ENCODE measurements around the gene CD300A.
"Not testable (repeated sequence)": the region's sequence is repeated elsewhere in the genome, so short reads cannot be mapped to it uniquely, and the experiment has no call there.

The CD300A gene

DNA sequence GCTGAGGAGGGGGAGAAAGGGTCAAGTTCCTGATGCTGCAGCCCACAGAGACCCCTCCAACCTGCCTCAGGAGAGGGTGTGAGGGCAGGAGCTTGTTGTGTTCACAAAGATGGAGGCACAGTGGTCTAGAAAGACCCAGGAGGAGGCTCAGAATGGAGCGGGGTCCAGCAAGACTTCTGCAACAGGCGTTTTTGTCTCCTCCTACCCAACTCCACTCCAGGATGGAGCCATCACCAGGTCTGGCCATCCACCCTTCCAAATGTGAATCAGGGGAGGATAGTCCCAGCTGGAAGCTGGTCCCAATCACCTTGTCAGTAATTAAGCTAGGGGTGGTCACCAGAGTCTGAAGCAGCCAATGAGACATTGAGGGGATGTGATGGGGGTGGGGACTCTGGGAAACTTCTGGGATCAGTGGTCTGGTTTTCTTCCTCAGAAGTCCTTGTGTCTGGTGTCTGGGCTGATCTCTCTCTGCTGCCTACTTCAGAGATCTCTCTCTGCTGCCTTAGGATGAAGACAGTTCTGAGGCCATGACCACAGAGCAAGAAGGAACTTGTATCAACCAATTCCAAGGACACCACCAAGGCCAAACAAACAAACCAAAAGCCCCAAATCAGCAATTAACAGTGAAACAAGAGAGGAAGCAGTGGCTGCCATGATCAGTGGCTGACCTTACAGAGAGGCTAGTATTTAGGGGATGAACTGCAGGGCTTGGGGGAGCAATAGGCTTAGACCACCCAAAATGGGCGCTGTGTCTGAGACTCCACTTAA lies 50.3 kb downstream of the CD300A start:
- DNase-seq (ENCODE audit: low read depth in 3 of 3, low spot score in 1 of 3), result no peak

DNA sequence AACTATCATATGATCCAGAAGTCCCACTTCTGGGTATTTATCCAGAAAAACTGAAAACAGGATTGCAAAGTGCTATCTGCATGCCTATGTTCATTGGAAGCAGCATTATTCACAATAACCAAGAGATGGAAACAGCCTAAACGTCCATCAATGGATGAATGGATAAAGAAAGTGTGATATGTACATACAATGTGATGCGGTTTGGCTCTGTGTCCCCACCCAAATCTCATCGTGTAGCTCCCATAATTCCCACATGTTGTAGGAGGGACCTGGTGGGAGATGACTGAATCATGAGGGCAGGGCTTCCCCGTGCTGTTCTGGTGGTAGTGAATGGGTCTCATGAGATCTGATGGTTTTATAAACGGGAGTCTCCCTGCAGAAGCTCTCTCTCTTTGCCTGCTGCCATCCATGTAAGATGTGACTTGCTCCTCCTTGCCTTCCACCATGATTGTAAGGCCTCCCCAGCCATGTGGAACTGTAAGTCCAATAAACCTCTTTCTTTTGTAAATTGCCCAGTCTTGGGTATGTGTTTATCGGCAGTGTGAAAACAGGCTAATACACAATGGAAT lies 52.1 kb downstream of the CD300A start:
- DNase-seq (ENCODE audit: low read depth in 3 of 3, low spot score in 1 of 3), result not testable (repeated sequence)

DNA sequence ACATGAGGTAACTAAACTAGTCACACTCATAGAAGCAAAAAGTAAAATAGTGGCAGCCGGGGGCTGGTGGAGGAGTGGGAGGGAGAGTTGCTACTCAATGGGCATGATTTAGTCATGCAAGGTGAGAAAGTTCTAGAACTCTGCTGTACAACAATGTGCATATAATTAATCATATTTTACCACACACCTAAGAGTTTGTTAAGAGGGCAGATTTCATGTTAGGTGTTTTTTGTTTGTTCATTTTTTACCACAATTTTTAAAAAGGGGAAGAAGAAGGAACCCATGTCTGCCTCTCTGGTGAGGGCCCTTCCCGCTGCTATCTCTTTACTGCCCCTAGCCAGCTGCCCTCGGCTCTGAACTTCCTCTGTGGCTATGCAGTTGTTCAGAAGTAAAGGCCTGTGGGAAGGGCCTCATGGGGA lies 53.6 kb downstream of the CD300A start:
- DNase-seq (ENCODE audit: low read depth in 3 of 3, low spot score in 1 of 3), result no peak

DNA sequence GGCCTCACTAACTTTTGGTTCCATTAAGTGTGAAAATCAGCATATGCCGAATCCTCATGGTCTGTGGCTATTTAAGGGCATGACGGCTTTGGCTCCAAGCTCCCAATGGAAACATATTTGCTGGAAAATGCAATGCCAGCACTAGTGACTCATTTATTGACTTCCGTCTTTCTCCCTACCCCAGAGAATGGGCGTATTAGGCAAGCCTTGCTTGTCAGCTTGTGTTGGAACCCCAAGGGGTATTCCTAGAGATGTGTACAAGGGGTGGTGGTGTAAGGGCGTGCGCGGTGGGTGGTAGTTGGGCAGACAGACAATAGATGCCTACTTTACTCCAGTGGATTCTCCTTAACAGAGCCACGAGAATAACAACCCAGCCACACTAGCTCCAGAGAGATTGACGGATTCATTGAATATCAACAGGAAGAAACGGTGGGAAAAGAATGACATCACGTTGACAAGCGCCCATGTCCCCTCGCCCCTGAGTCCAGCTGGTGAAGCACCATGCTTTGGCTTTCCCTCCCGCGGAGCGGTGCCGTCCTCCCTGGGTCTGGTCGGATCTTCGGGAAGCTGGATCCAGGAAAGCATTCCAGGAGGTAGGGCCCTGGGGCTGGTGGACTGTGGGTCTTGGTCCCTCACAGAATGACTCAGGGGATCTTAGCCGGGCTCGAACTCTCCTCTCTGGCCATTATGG lies 54.5 kb downstream of the CD300A start:
- DNase-seq (ENCODE audit: low read depth in 3 of 3, low spot score in 1 of 3), result no peak

DNA sequence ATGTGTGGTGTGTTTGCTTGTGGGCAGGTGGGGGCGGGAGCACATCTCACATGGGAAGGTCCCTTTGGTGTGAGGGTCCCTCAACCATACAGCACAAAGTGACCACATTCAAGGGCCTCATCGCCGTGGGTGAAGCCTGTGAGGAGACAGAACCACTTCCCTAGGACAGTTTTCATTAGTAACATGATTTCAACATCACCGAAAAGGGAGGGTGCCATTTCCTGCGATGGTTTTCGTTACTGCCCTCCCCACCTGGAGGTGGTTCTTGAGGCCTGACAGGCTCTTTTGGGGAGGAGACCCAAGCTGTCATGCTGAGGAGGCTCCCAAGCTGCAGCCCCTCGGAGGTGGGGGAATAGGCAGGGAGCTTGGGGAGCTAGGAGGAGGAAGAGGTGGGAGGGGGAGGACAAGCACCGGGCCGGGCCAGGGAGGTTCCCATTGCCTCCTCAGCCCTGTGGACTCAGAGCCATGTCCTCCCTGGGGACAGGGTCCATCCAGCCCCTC lies 55.3 kb downstream of the CD300A start:
- DNase-seq (ENCODE audit: low read depth in 3 of 3, low spot score in 1 of 3), result no peak

DNA sequence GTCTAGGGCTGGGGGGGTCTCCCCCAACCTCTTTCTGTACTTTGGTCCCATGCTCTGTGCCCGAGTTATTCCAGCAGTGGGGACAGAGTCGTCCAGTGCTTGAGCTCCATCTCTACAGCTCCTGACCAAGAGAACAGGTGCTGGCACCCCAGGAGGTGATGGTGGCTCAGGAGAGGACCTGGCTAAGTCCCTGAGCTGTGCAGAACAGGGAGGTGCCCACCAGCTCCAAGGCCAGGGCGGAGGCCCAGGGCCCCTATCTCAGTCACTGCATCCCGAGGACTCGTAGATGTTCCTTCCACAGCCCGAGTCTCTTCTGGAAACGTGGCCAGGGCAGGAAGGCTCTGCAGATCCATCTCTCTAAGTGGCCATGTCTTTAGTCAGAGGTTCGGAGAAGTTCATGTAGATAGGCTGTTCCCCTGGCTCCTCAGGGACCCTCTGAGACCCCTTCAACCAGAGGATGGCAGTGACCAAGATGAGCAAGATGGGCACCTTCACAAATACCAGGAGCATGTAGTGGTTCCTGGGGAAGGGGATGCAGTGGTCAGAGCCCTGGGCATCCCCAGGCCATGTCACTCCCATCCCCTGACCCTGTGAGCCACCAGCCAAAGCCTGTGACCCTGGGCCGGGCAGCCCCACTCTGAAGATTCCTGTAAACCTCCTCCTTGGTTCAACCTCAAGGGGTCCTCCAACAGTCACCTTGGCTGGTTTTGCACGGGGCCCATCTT lies 56.1 kb downstream of the CD300A start:
- no peak for DNase-seq (ENCODE audit: low read depth in 3 of 3, low spot score in 1 of 3)

DNA sequence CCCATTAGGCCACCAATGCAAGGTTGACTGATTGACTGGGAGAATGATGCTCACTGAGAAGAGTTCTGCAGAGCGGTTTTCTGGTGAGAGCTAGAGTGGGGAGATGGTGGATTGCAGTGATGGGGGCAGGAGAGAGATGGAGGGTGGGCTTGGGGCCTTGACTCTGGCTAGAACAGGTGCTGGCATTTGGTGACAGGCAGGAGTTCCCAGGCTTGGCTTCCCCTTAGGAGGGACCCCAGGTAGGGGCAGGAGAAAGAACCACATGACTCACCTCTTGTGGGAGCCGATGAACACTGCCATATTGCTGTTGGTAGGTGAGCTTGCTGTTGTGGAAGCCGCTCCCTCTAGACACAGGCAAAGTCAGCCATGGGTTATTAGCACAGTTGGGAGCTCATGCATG lies 56.9 kb downstream of the CD300A start:
- no peak for DNase-seq (ENCODE audit: low read depth in 3 of 3, low spot score in 1 of 3)

DNA sequence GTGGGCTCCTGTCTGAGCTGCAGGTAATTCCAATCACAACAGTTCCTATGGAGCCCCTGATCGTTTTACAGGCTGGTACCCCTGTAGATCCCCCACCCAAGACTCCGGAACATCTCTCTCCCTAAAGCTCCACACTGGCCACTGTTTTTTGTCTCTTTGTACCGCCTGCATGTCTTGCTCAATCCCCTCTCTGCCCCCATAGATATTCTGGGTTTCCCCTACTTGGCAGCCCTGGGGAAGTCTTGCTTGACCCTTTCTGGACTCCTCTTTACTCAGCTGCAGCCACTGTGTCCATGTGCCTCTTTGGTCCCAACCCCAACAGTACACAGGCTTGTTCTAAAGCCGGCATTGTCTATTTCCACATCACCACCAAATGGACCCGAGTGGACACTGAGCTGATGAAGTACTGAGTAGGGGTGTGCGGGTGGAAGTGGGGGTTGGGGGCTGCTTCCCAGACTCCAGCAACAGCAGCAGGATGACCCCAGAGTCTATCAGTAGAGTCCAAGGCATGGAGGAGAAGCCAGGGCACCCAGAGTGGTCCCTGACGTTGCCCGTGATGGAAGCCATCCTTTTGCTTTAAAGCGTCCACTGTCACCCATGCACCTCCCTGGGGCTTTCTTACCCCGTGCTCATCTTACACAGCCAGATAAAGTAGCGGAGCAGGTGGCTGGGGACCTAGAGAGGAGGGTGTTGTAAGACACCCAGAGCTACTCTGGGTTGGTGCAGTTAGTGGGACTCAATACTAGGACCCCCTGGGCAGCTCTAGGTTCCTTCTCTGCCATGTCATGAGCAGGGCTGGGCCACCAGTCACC lies 58.4 kb downstream of the CD300A start:
- no peak for DNase-seq (ENCODE audit: low read depth in 3 of 3, low spot score in 1 of 3)

DNA sequence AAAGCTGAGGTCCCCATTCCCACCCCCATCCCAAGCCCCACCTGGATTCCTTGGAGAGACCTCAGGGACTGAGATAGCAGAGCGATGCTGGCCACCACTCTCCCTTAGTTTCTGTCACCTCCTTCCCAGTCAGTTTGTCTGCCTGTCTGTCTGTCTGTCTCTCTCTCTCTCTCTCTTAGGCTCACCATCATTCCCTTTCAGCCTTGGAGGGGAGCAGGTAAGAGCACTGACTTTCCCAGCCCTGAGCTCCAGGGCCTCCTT lies 59.0 kb downstream of the CD300A start:
- DNase-seq (ENCODE audit: low read depth in 3 of 3, low spot score in 1 of 3), result no peak

DNA sequence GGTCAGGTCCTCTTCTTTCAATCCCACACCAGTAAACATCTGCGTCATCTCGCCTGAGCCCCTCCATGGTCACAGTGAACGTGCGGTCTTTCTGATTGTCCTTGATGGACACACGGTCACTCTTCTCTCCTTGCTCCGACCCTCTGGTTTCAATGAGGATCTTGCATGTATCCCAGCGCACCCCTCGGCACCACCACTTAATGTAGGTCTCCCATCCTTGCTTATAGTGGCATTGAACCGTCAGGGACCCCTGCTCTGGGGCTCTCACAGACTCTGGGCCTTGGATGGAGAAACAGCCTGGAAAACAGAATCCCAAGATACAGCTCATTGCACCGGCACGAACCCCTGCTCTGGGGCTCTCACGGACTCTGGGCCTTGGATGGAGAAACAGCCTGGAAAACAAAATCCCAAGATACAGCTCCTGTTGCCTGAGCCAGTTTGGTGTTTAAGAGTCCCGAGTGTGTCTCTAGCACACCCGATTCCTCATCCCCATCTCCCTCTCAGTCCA lies 59.4 kb downstream of the CD300A start:
- DNase-seq (ENCODE audit: low read depth in 3 of 3, low spot score in 1 of 3), result no peak

DNA sequence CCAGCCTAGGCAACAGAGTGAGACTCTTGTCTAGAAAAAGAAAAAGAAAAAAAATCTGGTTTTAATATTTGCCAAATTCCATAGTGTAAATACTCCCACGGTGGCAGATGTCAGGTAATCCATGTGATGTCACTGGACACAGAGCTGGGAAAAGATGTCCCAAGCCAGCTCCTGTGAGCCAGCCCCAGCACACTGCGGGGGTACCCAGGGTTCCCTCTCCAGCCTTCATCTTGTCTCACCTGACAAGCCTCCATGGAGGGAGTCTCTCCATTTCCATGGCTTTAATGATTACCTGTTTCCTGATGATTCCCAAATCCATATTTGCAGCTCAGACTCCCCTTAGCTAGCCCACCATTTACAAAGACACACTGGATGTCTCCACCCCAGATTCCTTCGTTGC lies 60.2 kb downstream of the CD300A start:
- no peak for DNase-seq (ENCODE audit: low read depth in 3 of 3, low spot score in 1 of 3)

DNA sequence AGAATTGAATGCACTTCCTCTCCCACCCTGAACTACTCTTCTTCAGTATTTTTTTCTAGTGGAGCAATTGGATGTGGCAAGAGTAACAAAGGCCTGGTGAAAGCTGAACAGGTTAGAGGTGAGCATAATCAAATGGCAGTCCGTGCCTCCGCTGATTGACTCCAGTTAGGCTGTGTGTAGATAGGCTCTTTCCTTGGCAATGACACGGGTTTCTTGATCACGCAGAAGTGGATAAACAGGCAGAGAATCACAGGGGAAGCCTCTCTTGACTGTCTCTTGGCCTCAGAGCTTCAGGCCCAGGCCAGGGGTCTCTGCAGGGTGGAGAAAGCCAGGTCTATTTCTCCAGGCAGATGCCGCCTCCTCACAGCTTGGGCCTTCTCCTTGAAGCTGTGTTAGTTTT lies 60.6 kb downstream of the CD300A start:
- DNase-seq (ENCODE audit: low read depth in 3 of 3, low spot score in 1 of 3), result no peak

DNA sequence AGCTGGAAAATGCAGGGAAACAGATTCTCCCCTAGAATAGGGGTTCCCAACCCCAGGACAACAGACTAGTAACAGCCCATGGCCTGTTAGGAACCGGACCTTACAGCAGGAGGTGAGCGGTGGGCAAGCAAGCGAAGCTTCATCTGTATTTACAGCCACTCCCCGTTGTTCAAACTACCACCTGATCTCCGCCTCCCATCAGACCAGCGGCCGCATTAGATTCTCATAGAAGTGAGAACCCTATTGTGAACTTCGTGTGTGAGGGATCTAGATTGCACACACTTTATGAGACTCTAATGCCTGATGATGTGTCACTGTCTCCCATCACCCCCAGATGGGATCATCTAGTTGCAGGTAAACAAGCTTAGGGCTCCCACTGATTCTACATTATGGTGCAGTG lies 61.3 kb downstream of the CD300A start:
- no peak for DNase-seq (ENCODE audit: low read depth in 3 of 3, low spot score in 1 of 3)

DNA sequence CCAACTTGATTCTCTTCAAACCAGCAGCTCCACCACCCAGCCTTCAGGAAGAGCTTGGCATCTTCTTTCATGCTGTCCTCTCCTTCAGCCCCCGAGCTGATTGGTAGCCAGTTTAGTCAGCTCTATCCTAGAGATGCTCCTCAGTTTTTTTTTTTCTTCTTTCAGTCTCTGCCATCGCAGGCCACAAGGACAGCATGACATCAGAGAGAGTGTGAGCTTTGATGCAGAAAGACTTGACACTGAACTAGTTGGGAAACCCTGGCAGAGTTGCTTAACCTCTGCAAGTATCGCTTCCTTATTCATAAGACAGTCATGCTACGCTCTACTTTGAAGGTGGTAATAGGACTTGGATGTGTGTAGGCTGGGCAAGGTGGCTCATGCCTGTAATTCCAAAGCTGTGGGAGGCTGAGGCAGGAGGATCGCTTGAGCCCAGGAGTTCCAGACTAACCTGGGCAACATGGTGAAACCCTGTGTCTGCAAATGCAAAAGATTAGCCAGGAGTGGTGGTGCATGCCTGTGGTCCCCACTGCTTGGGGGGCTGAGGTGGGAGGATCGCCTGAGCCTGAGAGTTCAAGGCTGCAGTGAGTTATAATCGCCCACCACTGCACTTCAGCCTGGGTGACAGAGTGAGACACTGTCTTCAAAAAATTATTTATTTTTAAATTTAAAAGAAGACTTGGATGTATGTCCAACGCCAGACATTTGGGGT lies 62.2 kb downstream of the CD300A start:
- DNase-seq (ENCODE audit: low read depth in 3 of 3, low spot score in 1 of 3), result no peak

DNA sequence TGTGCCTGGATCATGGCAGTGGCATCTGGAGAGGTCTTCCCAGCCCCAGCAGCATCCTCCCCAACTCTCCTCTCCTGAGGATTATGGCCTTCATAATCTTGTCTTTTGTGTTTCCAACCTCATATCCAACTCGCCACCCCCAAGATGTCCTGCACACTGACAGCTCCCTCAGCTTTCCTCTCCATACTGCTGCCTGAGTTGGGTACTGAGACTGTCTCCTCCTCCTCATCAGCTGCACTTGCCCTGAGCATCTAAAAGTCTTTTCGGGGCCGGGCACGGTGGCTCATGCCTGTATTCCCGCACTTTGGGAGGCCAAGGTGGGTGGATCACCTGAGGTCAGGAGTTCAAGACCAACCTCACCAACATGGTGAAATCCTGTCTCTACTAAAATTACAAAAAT lies 62.8 kb downstream of the CD300A start:
- no peak for DNase-seq (ENCODE audit: low read depth in 3 of 3, low spot score in 1 of 3)

DNA sequence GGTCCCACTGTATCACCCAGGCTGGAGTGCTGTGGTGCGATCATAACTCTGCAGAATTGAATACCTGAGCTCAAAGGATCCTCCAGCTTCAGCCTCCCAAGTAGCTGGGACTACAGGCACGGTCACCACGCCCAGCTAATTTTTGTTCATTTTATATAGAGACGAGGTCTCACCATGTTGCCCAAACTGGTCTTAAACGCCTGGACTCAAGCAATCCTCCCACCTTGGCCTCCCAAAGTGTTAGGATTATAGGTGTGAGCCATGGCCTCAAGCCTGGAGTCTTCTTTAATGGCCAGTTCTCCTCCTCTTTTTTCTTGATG lies 64.4 kb downstream of the CD300A start:
- DNase-seq (ENCODE audit: low read depth in 3 of 3, low spot score in 1 of 3), result no peak

DNA sequence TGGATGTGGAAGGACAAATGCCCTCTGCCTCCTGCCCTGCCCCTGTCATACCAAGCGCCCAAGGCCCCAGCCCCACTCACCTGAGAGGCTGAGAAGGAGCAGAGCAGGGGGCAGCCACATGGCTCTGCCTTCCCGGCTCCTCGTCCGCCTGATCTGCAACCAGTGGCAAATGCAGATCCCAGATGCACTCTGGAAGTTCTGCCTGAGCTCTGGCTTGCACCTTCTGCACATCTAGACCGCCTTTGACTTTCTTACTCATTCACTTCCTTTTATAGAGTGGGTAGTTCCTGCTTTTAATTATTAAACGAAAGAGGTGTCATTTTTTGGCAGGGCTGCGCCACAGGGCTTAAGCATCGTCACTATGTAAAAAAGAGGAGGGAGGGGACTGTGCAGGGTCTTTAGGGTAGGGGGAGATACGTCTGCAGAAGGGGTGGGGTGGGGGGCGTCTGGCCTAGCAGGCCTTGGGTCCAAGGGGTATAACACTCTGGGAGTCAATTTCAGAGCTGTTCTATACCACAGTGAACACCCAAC lies 64.9 kb downstream of the CD300A start, which contains the start of gene CD300LB:
Gene CD300LB (minus strand): TSS at position 245 of the 531 bp plus-strand sequence. CDS start 125 bp downstream, at position 120.
- DNase-seq (ENCODE audit: low read depth in 3 of 3, low spot score in 1 of 3), result no peak

DNA sequence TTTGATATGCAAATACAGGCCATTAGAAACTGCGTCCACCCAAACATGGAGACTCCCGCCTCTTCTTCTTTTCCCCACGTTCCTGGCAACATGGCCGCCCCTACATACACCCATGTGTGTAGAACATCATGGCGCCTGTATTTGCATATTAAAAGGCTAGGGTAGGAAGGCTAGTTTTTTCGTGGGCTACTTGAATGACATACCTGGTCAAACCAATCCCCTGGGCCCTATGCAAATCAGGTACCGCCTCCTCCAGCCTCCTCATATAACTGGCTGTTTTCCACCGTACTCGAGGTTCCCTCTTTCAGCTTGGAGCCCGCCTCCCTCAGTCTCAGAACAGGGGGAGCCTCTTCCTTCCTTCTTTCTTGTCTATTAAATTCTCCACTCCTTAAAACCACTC lies 65.7 kb downstream of the CD300A start:
- no peak for DNase-seq (ENCODE audit: low read depth in 3 of 3, low spot score in 1 of 3)

Measured in stimulated activated CD4-positive, alpha-beta T cell treated with anti-CD3 and anti-CD28 coated beads, TNF-alpha, amount 100 ng/mL, for 1 hour (primary cell).